Transverse colon (tissue), 4 donors: Measurements from ENCODE around the gene KRT7. TPM values are rescaled to one million over a fixed set of nuclear protein-coding genes. Genes with fewer than 3 reads are reported as not detected.

ENCODE experiments used
- DNase-seq: peaks from one replicate; pipeline ENCODE4 v3.0.0-alpha.2; 2019
- H3K27ac ChIP-seq, 4 donors: fragments of 200-600 bp; sonication (generic); 2 replicates each; pipeline ENCODE4 v1.5.1; 2016 to 2018; ENCODE audit warnings: inconsistent platforms in 4 of 4
- H3K27me3 ChIP-seq: fragments of 200-600 bp; sonication (generic); 2 replicates; pipeline ENCODE4 v1.5.1; 2017; ENCODE audit warnings: inconsistent platforms
- H3K36me3 ChIP-seq, 4 donors: fragments of 200-600 bp; sonication (generic); 2 replicates each; pipeline ENCODE4 v1.5.1; 2017 to 2019; ENCODE audit warnings: inconsistent platforms in 4 of 4
- H3K4me1 ChIP-seq, 4 donors: fragments of 200-600 bp; sonication (generic); 2 replicates each; pipeline ENCODE4 v1.5.1; 2017 to 2020; ENCODE audit warnings: inconsistent platforms in 4 of 4
- H3K4me3 ChIP-seq, 4 donors: fragments of 200-600 bp; sonication (generic); 1 replicate in 1 of 4; 2 replicates in 3 of 4; pipeline versions ENCODE4 v1.5.1 to v1.6.1; 2017 to 2019; ENCODE audit warnings: inconsistent platforms in 4 of 4
- H3K9me3 ChIP-seq, 2 donors: fragments of 200-600 bp; sonication (generic); 2 replicates each; pipeline ENCODE4 v1.5.1; 2017 to 2019; ENCODE audit warnings: inconsistent platforms in 2 of 2
- EP300 ChIP-seq: sonication (generic); formaldehyde crosslinking; IDR thresholded peaks from one replicate; pipeline ENCODE4 v1.6.1; 2017; ENCODE audit warnings: antibody characterized with exemption, low read depth
- POLR2A ChIP-seq: fragments of 450-650 bp; IDR thresholded peaks from one replicate; pipeline ENCODE4 v1.6.1; 2016; ENCODE audit warnings: antibody characterized with exemption, mild to moderate bottlenecking, moderate library complexity
- POLR2AphosphoS5 ChIP-seq, 3 donors: sonication (generic); formaldehyde crosslinking; IDR thresholded peaks; one replicate each; pipeline ENCODE4 v1.6.1; 2016; ENCODE audit warnings: antibody characterized with exemption in 3 of 3
- WGBS, 2 donors: methylation state at CpG; one replicate each; pipeline ENCODE4 v1.1.5; 2018; ENCODE audit warnings: low coverage in 1 of 2; 5-methylcytosine and 5-hydroxymethylcytosine counted together
- in situ Hi-C, 4 donors: fragments of 200-750 bp; cut with MboI; loops; one replicate each; pipeline versions ENCODE4 v1.15.0 to v1.15.1; 2017; ENCODE audit warnings: low sequenced_read_pairs in 3 of 4, low pct_ligation_motif_present in 1 of 4, low pct_unique_long_range_greater_than_20kb in 1 of 4
- intact Hi-C: fragments of 100-400 bp; cut with DNase I; formaldehyde crosslinking; loops from one replicate; pipeline ENCODE4 v1.15.1; 2023; ENCODE audit warnings: low total_unique reads
- total RNA-seq, 4 donors: library from RNA; depleted of rRNA; stranded (reverse); fragments of >200 nt; gene quantifications; one replicate each; pipeline ENCODE4 v1.1.0, GENCODE V29; 2016
- TF ChIP-seq, protein P1 (sequence below), 5 experiments: fragments of 200-600 bp in 3 of 5; fragments of 450-650 bp in 2 of 5; sonication (generic) in 3 of 5; IDR thresholded peaks; 1 replicate in 2 of 5; 2 replicates in 3 of 5; pipeline ENCODE4 v1.5.1; 2016 to 2017; ENCODE audit warnings: antibody characterized with exemption in 5 of 5, inconsistent platforms in 3 of 5, mild to moderate bottlenecking in 2 of 5, moderate library complexity in 1 of 5

The KRT7 gene
- total RNA-seq, 4 donors from 2014 or later = 0.75 to 1.6 (median 0.95) TPM; not detected in 1

DNA sequence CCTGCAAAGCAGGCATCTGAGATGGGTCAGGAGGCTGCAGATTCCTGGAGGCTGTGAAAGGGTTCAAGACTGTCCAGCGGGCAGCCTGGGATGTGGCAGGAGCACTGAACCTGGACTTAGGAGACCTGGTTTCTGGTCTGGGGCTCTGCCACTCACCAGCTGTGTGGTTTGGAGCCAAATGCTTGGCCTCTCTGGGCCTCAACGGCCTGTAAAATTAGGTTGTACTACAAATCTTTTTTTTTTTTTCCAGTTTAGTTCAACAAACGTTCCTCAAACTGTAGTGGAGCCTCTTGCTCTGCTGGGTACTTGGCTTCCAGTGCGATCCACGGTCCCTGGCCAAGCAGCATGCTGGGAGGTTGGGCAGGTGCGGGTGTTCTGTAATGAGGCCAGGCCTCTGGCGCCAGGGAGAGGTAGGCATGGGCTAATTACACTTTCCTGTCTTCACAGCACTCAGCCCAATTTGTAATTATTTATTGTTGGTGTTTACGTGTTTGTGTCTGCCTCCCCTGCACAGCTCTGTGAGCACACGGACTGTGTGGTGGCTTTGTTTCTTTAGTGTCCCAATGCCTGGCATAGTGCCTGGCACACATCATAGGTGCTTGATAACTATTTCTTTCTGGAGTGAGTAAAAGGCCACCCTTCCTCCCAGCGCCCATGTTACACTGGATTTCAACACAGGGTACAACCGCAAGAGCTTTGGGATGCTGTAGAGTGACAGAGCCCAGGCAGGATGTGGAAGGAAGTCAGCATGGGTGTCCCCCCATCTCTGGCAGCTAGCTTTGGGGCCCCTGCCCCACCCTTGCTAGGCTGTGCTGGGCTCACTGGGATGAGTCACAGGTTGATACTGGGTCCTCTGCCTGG lies 35.4 kb upstream of the KRT7 start:
- no peak overlapping the region for H3K27ac ChIP-seq
- no peak overlapping the region for H3K4me3 ChIP-seq
- TF ChIP-seq EP300 (no peak), POLR2A (no peak), POLR2AphosphoS5 (IDR thresholded peaks at IDR 0.05) (no peak)
- TF ChIP-seq, protein P1, sequence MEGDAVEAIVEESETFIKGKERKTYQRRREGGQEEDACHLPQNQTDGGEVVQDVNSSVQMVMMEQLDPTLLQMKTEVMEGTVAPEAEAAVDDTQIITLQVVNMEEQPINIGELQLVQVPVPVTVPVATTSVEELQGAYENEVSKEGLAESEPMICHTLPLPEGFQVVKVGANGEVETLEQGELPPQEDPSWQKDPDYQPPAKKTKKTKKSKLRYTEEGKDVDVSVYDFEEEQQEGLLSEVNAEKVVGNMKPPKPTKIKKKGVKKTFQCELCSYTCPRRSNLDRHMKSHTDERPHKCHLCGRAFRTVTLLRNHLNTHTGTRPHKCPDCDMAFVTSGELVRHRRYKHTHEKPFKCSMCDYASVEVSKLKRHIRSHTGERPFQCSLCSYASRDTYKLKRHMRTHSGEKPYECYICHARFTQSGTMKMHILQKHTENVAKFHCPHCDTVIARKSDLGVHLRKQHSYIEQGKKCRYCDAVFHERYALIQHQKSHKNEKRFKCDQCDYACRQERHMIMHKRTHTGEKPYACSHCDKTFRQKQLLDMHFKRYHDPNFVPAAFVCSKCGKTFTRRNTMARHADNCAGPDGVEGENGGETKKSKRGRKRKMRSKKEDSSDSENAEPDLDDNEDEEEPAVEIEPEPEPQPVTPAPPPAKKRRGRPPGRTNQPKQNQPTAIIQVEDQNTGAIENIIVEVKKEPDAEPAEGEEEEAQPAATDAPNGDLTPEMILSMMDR (IDR thresholded peaks at IDR 0.05) = no peak
- H3K27me3 ChIP-seq = no peaks in the 10 kb centered on the region
- 72% methylated on average over 11 of the region's 11 CpGs; no CpG with 5 or more reads in 1 of the 2 donors for WGBS, 2 donors
- H3K36me3 ChIP-seq = no peaks in the 10 kb centered on the region
- intact Hi-C loops (no loop called here), in situ Hi-C loops (no loop called here)
- H3K4me1 ChIP-seq = peaks cover 0 to 6% (median 2%) of the 10 kb centered on the region in 4 donors
- no peaks in the 10 kb centered on the region for H3K9me3 ChIP-seq
- no peak for DNase-seq

DNA sequence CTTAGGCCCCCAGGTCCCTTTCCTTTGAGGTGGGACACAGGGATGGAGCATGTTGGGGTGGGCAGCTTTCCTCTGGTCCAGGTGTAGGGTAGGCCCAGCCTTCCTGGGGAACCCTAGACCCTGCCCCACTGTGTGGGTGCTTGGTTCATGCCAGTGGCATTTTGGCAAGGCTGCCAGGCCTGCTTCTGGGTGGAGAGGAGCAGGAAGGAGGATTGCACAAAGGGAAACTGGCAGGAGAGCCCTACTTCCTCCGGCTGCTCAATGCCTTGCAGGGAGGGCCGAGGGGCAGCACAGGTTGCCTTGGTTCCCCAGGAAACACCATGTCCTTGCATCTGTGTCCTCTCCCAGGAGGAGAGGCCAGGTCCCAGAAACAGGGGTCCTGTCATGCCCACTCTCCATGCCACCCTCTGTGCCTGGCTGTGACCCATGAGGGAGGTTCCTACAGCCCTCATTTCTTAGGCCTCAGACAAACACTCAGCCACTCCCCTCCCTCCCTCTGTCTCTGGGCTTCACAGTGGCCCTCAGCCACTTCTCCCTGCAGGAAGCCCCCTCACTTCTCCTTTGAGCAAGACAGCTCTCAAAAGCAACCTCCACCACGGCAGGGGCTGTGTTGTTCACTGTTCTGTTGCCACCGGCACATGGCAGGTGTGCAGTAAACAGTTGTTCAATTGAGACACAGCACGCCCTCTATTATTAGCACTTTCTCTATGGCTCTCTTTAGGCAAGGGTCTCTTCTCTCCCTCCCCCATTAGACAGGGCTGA lies 34.4 kb upstream of the KRT7 start:
- TF ChIP-seq, protein P1 (IDR thresholded peaks at IDR 0.05) = no peak
- TF ChIP-seq POLR2A (no peak), EP300 (no peak), POLR2AphosphoS5 (IDR thresholded peaks at IDR 0.05) (no peak)
- 66 to 86% methylated on average over 1 to 5 of the region's 5 CpGs for WGBS, 2 donors
- no peaks in the 10 kb centered on the region for H3K27me3 ChIP-seq
- H3K36me3 ChIP-seq = no peaks in the 10 kb centered on the region
- peaks cover 0 to 9% (median 0%) of the 10 kb centered on the region in 4 donors for H3K4me1 ChIP-seq
- no peaks in the 10 kb centered on the region for H3K9me3 ChIP-seq
- H3K4me3 ChIP-seq = no peak overlapping the region
- intact Hi-C loops = no loop called here
- H3K27ac ChIP-seq = no peak overlapping the region
- DNase-seq = no peak
- in situ Hi-C loops = no loop called here

DNA sequence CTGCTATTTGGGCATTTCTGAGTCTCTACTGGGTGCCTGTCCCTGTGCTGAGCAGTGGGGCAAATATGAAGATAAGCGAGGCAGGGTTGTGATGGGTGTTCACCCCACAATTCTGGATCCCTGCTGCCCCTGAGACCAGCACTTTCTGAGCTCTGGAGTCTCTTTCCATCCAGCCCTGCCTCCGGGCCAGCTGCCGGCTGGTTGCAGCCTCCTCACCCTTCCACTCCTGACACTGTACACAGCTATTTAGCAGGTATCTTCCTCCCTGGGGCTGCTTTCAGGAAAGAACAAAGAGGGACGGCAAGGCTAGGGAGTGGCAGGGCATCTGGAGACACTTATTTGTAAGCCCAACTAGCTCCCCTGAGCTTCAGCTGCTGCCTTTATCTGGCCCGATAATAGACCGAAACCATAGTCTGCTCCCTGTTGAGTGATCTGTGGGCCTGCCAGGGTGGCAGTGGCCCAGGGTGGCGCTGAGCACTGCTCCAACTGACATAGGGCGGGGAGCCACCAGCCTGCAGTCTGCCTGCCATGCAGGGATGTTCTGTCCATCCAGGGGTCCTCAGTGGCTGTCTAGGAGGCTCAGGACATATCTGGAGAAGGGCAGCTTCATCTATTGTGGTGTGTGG lies 33.6 kb upstream of the KRT7 start:
- WGBS, 2 donors = 86% methylated on average over 8 of the region's 8 CpGs; no CpG with 5 or more reads in 1 of the 2 donors
- in situ Hi-C loops = no loop called here
- no peak for DNase-seq

More for the DNA sequence above, 33.6 kb upstream of the KRT7 start:
- H3K27ac ChIP-seq = no peak overlapping the region
- H3K4me3 ChIP-seq = no peak overlapping the region
- no peaks in the 10 kb centered on the region for H3K36me3 ChIP-seq
- TF ChIP-seq POLR2A (no peak), EP300 (no peak), POLR2AphosphoS5 (IDR thresholded peaks at IDR 0.05) (no peak)
- TF ChIP-seq, protein P1 (IDR thresholded peaks at IDR 0.05) = no peak
- H3K27me3 ChIP-seq = no peaks in the 10 kb centered on the region
- no peaks in the 10 kb centered on the region for H3K9me3 ChIP-seq
- intact Hi-C loops = no loop called here
- peaks cover 0 to 4% (median 0%) of the 10 kb centered on the region in 4 donors for H3K4me1 ChIP-seq
